GM12874 (cell line): ENCODE measurements around the gene MED6.
A peak's percentile ranks its signal among the peaks of the same experiment; 100 is the strongest.

ENCODE experiments used
- CTCF ChIP-seq: IDR thresholded peaks from 2 replicates; pipeline ENCODE4 v1.5.1; 2011; ENCODE audit warnings: low read depth, mild to moderate bottlenecking, control low read depth, low read length, moderate library complexity; ENCODE audit not compliant: insufficient read depth

The MED6 gene

GRCh38 chr14:70641548-70642302, 41.3 kb upstream of the MED6 start, which contains the start of gene TTC9:
TSS of gene TTC9 (plus strand) at chr14:70641916. CDS start at chr14:70642130, 214 bp downstream.
- no peak for TF ChIP-seq CTCF

GRCh38 chr14:70640938-70641547, 40.6 kb upstream of the MED6 start:
- no peak for TF ChIP-seq CTCF

- TF ChIP-seq CTCF: no peak
Measured at GRCh38 chr14:70638416-70638815, 38.0 kb upstream of the MED6 start.

- TF ChIP-seq CTCF: no peak
Measured at GRCh38 chr14:70635971-70636595, 35.6 kb upstream of the MED6 start.

DNA sequence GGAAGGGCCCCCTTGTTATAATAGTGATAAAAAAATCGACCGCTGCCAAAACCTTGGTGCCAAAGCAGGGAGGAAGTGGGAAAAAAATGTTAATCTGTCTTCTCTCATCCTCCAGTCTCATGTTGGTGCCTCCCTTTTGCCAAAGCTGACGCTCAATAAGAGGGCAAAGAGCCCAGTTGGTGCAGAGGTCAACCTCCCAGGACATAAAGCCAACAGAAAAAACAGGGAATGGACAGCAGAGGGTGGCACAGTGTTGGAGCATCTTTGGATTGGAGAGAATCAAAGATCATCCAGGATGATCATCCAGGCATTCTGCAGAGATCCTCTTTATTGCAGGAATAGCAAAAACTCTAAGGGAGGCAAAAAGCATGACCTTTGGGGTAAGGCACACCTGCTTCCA, 31.5 kb upstream of the MED6 start:
- no peak for TF ChIP-seq CTCF

DNA sequence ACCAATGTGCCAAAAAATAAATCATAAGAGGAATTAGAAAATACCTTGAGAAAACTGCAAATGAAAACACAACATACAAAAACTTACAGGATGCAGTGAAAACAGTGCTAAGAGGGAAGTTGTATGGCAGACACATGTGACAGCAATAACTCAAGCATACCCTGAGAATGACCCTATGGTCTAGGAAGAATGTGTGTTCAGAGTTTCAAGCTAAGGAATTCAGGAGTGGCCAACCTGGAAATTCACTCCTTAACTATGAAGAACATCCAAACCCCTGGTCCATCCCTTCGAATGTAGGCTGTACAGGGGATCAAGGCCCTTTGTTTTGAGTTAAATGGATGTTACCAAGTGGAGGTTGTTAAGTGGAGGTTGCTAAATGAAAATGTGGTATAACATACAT, 24.5 kb upstream of the MED6 start:
- no peak for TF ChIP-seq CTCF

DNA sequence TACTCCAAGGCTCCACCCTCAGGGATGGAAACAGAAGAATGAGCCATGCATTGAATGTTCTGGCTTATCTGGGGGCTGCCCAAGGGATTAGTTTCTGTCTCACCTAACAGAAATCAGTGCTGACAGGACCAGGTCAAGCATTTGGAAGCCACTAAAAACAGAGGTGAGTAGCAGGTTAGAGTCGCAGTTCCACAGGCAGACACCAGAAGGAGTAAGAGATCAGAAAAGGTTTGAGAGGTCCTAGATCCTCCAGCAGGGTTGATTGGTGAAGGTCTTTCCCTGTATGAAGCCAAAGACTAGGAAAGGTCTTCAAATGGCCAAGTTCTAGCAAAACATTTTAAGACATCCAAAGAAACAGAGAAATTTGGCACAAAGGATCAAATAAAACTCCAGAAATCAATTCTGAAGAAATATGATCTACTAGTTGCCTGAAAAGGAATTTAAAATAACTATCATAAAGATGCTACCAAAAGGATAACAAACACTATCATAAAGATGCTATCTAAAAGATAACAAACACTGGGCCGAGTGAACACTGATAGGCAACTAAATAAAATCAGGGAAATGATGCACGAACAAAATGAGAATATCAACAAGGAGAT, 21.8 kb upstream of the MED6 start:
- TF ChIP-seq CTCF: peak; percentile 81
